GM12878 (cell line): Measurements from ENCODE around the gene PEX6.

Experiments used
- CTCF ChIP-seq, 3 experiments: IDR thresholded peaks in 2 of 3; conservative IDR thresholded peaks in 1 of 3; 2 replicates each; pipeline ENCODE4 v1.5.1; 2011; ENCODE audit warnings: low read depth in 3 of 3, low read length in 3 of 3, mild to moderate bottlenecking in 3 of 3, control low read depth in 2 of 3, moderate library complexity in 2 of 3, inconsistent platforms in 1 of 3, mixed read lengths in 1 of 3; ENCODE audit not compliant: control insufficient read depth in 2 of 3, insufficient read depth in 1 of 3; ENCODE audit errors: extremely low read depth in 1 of 3
- EGR1 ChIP-seq, 2 experiments: IDR thresholded peaks; 1 replicate in 1 of 2; 2 replicates in 1 of 2; pipeline ENCODE4 v1.6.1; 2011 to 2012; ENCODE audit warnings: low read depth in 2 of 2, low read length in 2 of 2, borderline replicate concordance in 1 of 2, mild to moderate bottlenecking in 1 of 2, moderate library complexity in 1 of 2
- EP300 ChIP-seq, 2 experiments: fragments of 150-350 bp in 1 of 2; IDR thresholded peaks; 2 replicates each; pipeline ENCODE4 v1.6.1; 2011 to 2012; ENCODE audit warnings: low read depth in 2 of 2, low read length in 2 of 2, borderline replicate concordance in 1 of 2, improper control_type of control experiment in 1 of 2, inconsistent platforms in 1 of 2; ENCODE audit not compliant: control insufficient read depth in 1 of 2

- TF ChIP-seq EP300 (IDR thresholded peaks at IDR 0.05; ENCODE audit: borderline replicate concordance in 1 of 2, control insufficient read depth in 1 of 2, low read depth in 2 of 2, low read length in 2 of 2) (no peak), CTCF (IDR thresholded peaks at IDR 0.05 in 2 of 3, conservative IDR thresholded peaks at IDR 0.05 in 1 of 3; ENCODE audit: control insufficient read depth in 2 of 3, extremely low read depth in 1 of 3, insufficient read depth in 1 of 3, low read depth in 3 of 3, low read length in 3 of 3) (no peak), EGR1 (IDR thresholded peaks at IDR 0.05; ENCODE audit: borderline replicate concordance in 1 of 2, low read depth in 2 of 2, low read length in 2 of 2) (no peak)
Measured at GRCh38 chr6:42968783-42969182, 10.2 kb downstream of the PEX6 start.
